HG02840 (cell line): ENCODE results near the gene UBE2M.
"Not testable (repeated sequence)": the region's sequence is repeated elsewhere in the genome, so short reads cannot be mapped to it uniquely, and the experiment has no call there.

Experiments
- ATAC-seq: cut with Tn5 transposase; IDR thresholded peaks from one replicate; pipeline ENCODE4 v1.9.1; 2021; ENCODE audit warnings: mild to moderate bottlenecking, moderate library complexity, moderate number of reproducible peaks; ENCODE audit not compliant: unreplicated experiment, low FRiP score

UBE2M gene

GRCh38 chr19:58543826-58544590 lies 14.4 kb downstream of the UBE2M start, which contains the start of gene TRIM28:
Gene TRIM28 (plus strand): TSS chr19:58544064. CDS start chr19:58544758, 694 bp downstream.
- peak; percentile 72 for ATAC-seq

GRCh38 chr19:58542641-58543372 lies 15.6 kb downstream of the UBE2M start:
- ATAC-seq, result not testable (repeated sequence)

GRCh38 chr19:58539169-58539559 lies 19.2 kb downstream of the UBE2M start:
- ATAC-seq, result not testable (repeated sequence)

- ATAC-seq, result no peak
Observed at GRCh38 chr19:58538257-58539168, 19.9 kb downstream of the UBE2M start.

- no peak for ATAC-seq
Observed at GRCh38 chr19:58536852-58537798, 21.3 kb downstream of the UBE2M start.

- no peak for ATAC-seq
Observed at GRCh38 chr19:58535857-58536256, 22.6 kb downstream of the UBE2M start.

- ATAC-seq, result no peak
Observed at GRCh38 chr19:58531034-58531840, 27.2 kb downstream of the UBE2M start.

- ATAC-seq, result no peak
Observed at GRCh38 chr19:58529405-58529804, 29.0 kb downstream of the UBE2M start.

- no peak for ATAC-seq
Observed at GRCh38 chr19:58522709-58523108, 35.7 kb downstream of the UBE2M start.

GRCh38 chr19:58521651-58522050 lies 36.8 kb downstream of the UBE2M start:
- ATAC-seq, result no peak

GRCh38 chr19:58520257-58520599 lies 38.2 kb downstream of the UBE2M start:
- no peak for ATAC-seq

GRCh38 chr19:58519355-58520256 lies 38.8 kb downstream of the UBE2M start, which contains the start of gene ZBTB45:
Gene ZBTB45 (minus strand): TSS chr19:58519810. CDS start chr19:58517673, 2,137 bp downstream.
- ATAC-seq, result peak; percentile 78

- no peak for ATAC-seq
Observed at GRCh38 chr19:58519087-58519354, 39.4 kb downstream of the UBE2M start.

- ATAC-seq, result no peak
Observed at GRCh38 chr19:58518256-58519086, 39.9 kb downstream of the UBE2M start.

- no peak for ATAC-seq
Observed at GRCh38 chr19:58516964-58517833, 41.2 kb downstream of the UBE2M start.

- no peak for ATAC-seq
Observed at GRCh38 chr19:58516246-58516836, 42.1 kb downstream of the UBE2M start.
